Neural cell (in vitro differentiated cells): Measurements from ENCODE around the gene SEC11C.

Experiments used
- EZH2 ChIP-seq: fragments of 200-600, 300-800 bp; shearing (Covaris generic), sonication (generic); IDR thresholded peaks from 2 replicates; pipeline ENCODE4 v1.6.1; 2014; ENCODE audit warnings: antibody characterized with exemption, low read length, borderline replicate concordance, mild to moderate bottlenecking; ENCODE audit not compliant: insufficient read depth, poor library complexity, severe bottlenecking
- MXI1 ChIP-seq: fragments of 450-650 bp; conservative IDR thresholded peaks from 2 replicates; pipeline ENCODE4 v1.6.1; 2014; ENCODE audit warnings: antibody characterized with exemption, mild to moderate bottlenecking; ENCODE audit not compliant: poor library complexity, severe bottlenecking
- POLR2AphosphoS5 ChIP-seq: IDR thresholded peaks from 2 replicates; pipeline ENCODE4 v1.6.1; 2012
- TAF1 ChIP-seq: IDR thresholded peaks from 2 replicates; pipeline ENCODE4 v1.6.1; 2012; ENCODE audit warnings: low read depth
- TF ChIP-seq, protein P1 (sequence below): fragments of 450-650 bp; IDR thresholded peaks from 2 replicates; pipeline ENCODE4 v1.5.1; 2014; ENCODE audit warnings: antibody characterized with exemption, mild to moderate bottlenecking, moderate library complexity; ENCODE audit not compliant: poor library complexity, severe bottlenecking
- TF ChIP-seq, protein P2 (sequence below): IDR thresholded peaks from 2 replicates; pipeline ENCODE4 v1.6.1; 2012; ENCODE audit warnings: borderline replicate concordance

DNA sequence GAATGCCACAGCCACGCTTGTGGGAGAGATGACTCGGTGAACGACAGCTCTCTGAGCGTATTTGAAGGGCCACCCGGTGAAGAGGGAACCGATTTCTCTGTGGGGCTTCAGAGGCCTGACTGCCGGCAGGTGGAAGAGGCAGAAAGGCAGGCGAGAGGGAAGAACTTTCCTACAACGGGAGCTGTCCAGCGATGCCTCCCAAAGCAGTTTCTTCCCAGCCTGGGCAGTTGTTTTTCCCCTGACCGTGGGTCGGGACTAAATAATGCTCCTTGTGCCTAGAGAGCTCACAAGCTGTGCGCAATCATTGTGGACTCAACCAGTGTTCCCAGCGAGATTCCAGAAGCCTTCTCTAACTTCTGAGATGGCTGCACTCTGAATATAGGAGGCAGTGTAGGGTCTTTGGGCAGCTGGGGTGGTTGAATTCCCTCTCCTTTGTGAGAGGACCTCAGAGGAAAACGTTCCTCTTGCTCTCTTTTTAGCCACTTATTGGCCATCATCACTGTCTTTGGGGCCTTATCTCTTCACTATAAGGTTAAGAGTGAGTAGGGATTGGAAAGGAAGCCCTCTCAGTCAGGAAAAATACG, 710 bp downstream of the SEC11C start:
- TF ChIP-seq MXI1 (no peak), POLR2AphosphoS5 (no peak), TAF1 (no peak), EZH2 (no peak)
- TF ChIP-seq, protein P1, sequence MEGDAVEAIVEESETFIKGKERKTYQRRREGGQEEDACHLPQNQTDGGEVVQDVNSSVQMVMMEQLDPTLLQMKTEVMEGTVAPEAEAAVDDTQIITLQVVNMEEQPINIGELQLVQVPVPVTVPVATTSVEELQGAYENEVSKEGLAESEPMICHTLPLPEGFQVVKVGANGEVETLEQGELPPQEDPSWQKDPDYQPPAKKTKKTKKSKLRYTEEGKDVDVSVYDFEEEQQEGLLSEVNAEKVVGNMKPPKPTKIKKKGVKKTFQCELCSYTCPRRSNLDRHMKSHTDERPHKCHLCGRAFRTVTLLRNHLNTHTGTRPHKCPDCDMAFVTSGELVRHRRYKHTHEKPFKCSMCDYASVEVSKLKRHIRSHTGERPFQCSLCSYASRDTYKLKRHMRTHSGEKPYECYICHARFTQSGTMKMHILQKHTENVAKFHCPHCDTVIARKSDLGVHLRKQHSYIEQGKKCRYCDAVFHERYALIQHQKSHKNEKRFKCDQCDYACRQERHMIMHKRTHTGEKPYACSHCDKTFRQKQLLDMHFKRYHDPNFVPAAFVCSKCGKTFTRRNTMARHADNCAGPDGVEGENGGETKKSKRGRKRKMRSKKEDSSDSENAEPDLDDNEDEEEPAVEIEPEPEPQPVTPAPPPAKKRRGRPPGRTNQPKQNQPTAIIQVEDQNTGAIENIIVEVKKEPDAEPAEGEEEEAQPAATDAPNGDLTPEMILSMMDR, result peak; percentile 56
- TF ChIP-seq, protein P2, sequence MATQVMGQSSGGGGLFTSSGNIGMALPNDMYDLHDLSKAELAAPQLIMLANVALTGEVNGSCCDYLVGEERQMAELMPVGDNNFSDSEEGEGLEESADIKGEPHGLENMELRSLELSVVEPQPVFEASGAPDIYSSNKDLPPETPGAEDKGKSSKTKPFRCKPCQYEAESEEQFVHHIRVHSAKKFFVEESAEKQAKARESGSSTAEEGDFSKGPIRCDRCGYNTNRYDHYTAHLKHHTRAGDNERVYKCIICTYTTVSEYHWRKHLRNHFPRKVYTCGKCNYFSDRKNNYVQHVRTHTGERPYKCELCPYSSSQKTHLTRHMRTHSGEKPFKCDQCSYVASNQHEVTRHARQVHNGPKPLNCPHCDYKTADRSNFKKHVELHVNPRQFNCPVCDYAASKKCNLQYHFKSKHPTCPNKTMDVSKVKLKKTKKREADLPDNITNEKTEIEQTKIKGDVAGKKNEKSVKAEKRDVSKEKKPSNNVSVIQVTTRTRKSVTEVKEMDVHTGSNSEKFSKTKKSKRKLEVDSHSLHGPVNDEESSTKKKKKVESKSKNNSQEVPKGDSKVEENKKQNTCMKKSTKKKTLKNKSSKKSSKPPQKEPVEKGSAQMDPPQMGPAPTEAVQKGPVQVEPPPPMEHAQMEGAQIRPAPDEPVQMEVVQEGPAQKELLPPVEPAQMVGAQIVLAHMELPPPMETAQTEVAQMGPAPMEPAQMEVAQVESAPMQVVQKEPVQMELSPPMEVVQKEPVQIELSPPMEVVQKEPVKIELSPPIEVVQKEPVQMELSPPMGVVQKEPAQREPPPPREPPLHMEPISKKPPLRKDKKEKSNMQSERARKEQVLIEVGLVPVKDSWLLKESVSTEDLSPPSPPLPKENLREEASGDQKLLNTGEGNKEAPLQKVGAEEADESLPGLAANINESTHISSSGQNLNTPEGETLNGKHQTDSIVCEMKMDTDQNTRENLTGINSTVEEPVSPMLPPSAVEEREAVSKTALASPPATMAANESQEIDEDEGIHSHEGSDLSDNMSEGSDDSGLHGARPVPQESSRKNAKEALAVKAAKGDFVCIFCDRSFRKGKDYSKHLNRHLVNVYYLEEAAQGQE, result peak; percentile 6
